ENCODE results near the gene TBX19.

TBX19 gene

GRCh38 chr1:168287237-168287664 lies 6.6 kb downstream of the TBX19 start:
- Histone ChIP-seq H3K4me3 (IDR thresholded peaks at IDR 0.05; ENCODE audit: insufficient read depth, low read depth, low read length) (no peak overlapping the region), H3K27me3 (ENCODE audit: insufficient read depth, low read depth) (no peaks in the 10 kb centered on the region), H3K4me2 (peak overlapping the region; percentile 8; the same call in 1 of the 2 replicates), H3K27ac (no peak overlapping the region), H3K4me1 (ENCODE audit: low read depth, poor library complexity, severe bottlenecking) (peaks cover 39% of the 10 kb centered on the region), H3K79me2 (ENCODE audit: insufficient read depth, low read depth) (no peaks in the 10 kb centered on the region), H3K9ac (no peak overlapping the region), H4K20me1 (ENCODE audit: insufficient read depth) (no peaks in the 10 kb centered on the region), H2AFZ (ENCODE audit: low read depth) (no peak overlapping the region), H3K36me3 (ENCODE audit: insufficient read depth) (no peaks in the 10 kb centered on the region)
- TF ChIP-seq CTCF (conservative IDR thresholded peaks at IDR 0.05; ENCODE audit: low read depth, low read length), result no peak

- H2AFZ ChIP-seq (ENCODE audit: low read depth), result no peak overlapping the region
- H3K79me2 ChIP-seq (ENCODE audit: insufficient read depth, low read depth), result no peaks in the 10 kb centered on the region
- H4K20me1 ChIP-seq (ENCODE audit: insufficient read depth), result no peaks in the 10 kb centered on the region
- no peak for TF ChIP-seq CTCF (conservative IDR thresholded peaks at IDR 0.05; ENCODE audit: low read depth, low read length)
- no peak overlapping the region for H3K27ac ChIP-seq
- no peak overlapping the region for H3K4me2 ChIP-seq
- H3K4me1 ChIP-seq (ENCODE audit: low read depth, poor library complexity, severe bottlenecking), result peaks cover 40% of the 10 kb centered on the region
- no peak overlapping the region for H3K4me3 ChIP-seq (IDR thresholded peaks at IDR 0.05; ENCODE audit: insufficient read depth, low read depth, low read length)
- no peak overlapping the region for H3K9ac ChIP-seq
- H3K27me3 ChIP-seq (ENCODE audit: insufficient read depth, low read depth), result no peaks in the 10 kb centered on the region
- H3K36me3 ChIP-seq (ENCODE audit: insufficient read depth), result no peaks in the 10 kb centered on the region
These were observed 7.8 kb downstream of the TBX19 start for GRCh38 chr1:168288311-168289052.

- no peaks in the 10 kb centered on the region for H3K36me3 ChIP-seq (ENCODE audit: insufficient read depth)
- H3K4me1 ChIP-seq (ENCODE audit: low read depth, poor library complexity, severe bottlenecking), result peaks cover 27% of the 10 kb centered on the region
- no peaks in the 10 kb centered on the region for H4K20me1 ChIP-seq (ENCODE audit: insufficient read depth)
- H3K27ac ChIP-seq, result no peak overlapping the region
- TF ChIP-seq CTCF (conservative IDR thresholded peaks at IDR 0.05; ENCODE audit: low read depth, low read length), result no peak
- no peaks in the 10 kb centered on the region for H3K27me3 ChIP-seq (ENCODE audit: insufficient read depth, low read depth)
- H3K79me2 ChIP-seq (ENCODE audit: insufficient read depth, low read depth), result no peaks in the 10 kb centered on the region
- H3K4me3 ChIP-seq (IDR thresholded peaks at IDR 0.05; ENCODE audit: insufficient read depth, low read depth, low read length), result no peak overlapping the region
- no peak overlapping the region for H2AFZ ChIP-seq (ENCODE audit: low read depth)
- no peak overlapping the region for H3K9ac ChIP-seq
- H3K4me2 ChIP-seq, result peak overlapping the region; percentile 67
These were observed 10.7 kb downstream of the TBX19 start for GRCh38 chr1:168291222-168291837.

GRCh38 chr1:168293356-168293755 lies 12.7 kb downstream of the TBX19 start:
- Histone ChIP-seq H3K36me3 (ENCODE audit: insufficient read depth) (no peaks in the 10 kb centered on the region), H3K27me3 (ENCODE audit: insufficient read depth, low read depth) (no peaks in the 10 kb centered on the region), H3K9ac (no peak overlapping the region), H4K20me1 (ENCODE audit: insufficient read depth) (no peaks in the 10 kb centered on the region), H3K4me3 (IDR thresholded peaks at IDR 0.05; ENCODE audit: insufficient read depth, low read depth, low read length) (no peak overlapping the region), H2AFZ (ENCODE audit: low read depth) (no peak overlapping the region), H3K79me2 (ENCODE audit: insufficient read depth, low read depth) (no peaks in the 10 kb centered on the region), H3K4me2 (no peak overlapping the region), H3K27ac (no peak overlapping the region), H3K4me1 (ENCODE audit: low read depth, poor library complexity, severe bottlenecking) (peaks cover 17% of the 10 kb centered on the region)
- TF ChIP-seq CTCF (conservative IDR thresholded peaks at IDR 0.05; ENCODE audit: low read depth, low read length), result no peak

All from KMS-11 (cell line).